ENCODE data around the gene FCHSD2. TPM values are rescaled to one million over a fixed set of nuclear protein-coding genes. Genes with fewer than 3 reads are reported as not detected.
"Not testable (repeated sequence)": the region's sequence is repeated elsewhere in the genome, so short reads cannot be mapped to it uniquely, and the experiment has no call there.

FCHSD2 gene
- polyA plus RNA-seq, 1 donor, result 48.4 TPM

DNA sequence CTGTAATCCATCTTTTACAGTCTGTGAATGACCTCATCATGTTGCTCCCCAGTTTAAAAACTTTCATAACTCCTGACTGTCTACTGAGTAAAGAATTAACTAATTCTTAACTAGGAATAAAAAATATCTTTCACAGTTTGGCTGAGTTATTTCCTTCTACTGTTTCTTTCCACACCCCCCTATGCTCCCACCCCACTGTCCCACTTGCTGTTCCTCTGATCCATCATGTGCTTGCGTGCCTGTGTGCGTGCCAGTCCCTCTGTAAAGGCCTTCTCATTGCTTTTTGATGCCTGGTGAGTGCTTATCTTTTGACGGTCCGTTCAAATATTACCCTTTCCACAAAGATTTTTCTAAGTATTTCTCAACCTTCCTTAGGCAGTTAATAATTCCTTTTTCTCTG is 272.3 kb downstream of the FCHSD2 start:
- DNase-seq, result no peak

DNA sequence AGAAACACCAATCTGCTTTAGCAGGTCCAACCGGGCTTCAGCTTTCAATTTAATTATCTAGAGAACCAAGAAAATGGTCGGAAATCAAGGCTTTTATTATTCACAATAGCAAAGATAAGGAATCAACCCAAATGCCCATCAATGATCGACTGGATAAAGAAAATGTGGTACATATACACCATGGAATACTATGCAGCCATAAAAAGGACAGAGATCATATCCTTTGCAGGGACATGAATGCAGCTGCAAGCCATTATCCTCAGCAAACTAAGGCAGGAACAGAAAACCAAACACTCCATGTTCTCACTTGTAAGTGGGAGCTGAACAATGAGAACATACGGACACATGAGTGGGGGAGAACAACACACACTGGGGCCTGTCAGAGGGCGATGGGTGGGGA is 274.1 kb downstream of the FCHSD2 start:
- DNase-seq, result no peak

DNA sequence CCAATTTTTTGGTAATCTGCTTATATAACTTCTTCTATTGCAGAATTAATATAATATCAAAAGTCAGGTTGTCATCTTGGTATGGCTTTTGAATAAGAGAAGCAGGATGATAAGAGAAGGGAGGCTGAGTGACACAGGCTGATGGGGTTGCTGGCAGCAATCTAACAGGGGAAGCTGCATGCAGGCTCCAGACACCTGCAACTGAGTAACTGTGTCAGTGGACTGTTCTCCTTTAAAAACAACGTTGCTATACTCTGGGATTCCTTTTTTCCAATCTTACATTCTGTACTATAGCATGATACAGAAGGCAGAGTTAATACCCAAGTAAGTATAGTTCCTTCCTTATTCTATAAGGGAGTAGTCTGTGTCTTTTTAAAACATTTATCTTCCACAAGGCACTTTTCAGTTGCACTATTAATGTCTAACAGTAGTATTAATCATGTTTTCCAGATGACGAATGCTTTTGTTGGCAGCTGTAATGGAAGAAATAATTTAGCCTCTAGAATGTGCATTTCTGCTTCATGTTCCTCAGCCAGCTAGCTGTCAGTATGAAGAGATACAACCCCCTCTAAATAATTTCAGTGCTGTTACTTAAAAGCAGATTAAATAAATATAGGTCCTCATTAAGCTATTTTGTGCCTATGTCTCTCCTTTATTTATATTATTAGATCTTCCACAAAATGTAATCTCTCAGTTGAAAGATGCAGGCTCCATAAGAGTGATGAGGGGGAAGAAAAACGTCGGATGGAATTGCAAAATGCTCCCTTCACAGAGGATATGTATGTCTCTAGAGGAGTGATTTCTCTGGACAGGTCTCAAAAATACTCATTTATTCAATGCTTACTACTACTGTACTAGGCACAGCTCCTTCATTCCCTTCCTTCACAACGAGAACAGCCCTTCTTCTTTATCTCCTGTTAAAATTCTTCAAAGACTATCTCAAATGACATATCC is 277.1 kb downstream of the FCHSD2 start:
- DNase-seq, result no peak

DNA sequence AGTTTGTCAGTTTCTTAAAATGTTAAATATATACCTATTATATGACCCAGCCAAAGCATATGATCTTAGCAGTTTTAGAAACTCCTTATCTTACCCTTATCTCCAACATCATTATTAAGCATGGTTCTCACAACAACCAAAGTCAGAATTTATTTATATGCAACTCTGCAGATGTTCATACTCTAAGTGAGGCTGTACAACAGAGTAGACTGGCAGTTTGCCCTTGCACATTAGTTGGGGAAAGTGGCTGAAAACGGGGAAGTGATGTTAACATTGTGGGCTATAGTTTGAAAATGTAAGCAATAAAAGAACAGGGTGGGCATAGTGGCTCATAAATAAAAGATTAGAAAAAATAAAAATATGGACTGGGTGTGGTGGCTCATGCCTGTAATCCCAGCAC is 278.2 kb downstream of the FCHSD2 start:
- DNase-seq, result no peak

DNA sequence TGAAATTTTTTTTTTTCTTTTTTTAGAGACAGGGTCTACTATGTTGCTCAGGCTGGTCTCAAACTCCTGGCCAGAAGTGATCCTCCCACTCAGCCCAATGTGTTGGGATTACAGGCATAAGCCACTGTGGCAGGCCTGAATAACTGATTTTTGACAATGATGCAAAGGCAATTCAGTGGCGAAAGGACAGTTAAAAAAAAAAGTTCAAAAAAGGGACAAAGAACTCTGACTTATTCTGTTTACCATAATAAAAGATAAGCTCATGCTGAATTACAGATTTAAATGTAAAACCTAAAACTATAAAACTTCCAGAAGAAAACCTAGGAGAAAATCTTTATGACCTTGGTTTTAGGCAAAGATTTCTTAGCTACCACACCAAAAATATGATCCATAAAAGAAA is 279.0 kb downstream of the FCHSD2 start:
- no peak for DNase-seq

DNA sequence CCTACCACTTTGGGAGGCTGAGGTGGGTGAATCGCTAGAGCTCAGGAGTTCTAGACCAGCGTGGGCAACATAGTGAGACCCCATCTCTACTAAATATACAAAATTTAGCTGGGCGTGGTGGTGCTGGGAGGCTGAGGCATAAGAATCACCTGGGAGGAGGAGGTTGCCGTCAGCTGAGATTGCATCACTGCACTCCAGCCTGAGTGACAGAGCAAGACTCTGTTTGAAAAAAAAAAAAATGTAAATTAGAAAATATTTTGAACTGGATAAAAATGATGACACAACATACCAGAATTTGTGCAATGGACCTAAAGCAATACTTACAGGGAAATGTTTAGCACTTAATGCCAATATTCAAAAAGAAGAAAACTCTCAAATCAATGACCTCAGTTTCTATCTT is 281.5 kb downstream of the FCHSD2 start:
- no peak for DNase-seq

DNA sequence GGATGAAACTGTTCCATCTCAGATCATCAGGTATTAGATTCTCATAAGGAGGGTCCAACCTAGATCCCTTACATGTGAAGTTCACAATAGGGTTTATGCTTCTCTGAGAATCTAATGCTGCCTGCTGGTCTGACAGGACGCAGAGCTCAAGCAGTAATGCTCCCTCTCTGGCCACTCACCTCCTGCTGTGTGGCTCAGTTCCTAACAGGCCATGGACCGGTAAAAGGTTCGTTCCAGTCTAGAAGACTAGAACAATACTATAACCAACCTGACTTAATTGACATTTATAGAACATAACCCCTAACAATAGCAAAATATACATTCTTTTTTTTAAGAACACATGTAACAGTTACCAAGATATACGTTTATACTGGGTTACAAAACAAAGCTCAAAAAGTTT is 282.1 kb downstream of the FCHSD2 start:
- no peak for DNase-seq

DNA sequence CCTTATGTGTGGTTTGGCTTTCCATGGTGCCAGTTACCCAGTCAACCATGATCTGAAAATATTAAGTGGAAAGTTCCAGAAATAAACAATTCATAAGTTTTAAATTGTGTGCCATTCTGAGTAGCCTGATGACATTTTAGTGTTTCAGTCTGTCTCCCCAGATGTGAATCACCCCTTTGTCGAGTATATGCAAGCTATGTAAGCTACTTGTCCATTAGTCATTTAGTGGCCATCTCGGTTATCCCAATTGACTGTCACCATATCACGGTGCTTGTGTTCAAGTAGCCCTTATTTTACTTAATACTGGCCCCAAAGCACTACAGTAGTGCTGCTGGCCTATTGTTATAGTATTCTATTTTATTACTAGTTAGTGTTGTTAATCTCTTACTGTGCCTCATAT is 283.0 kb downstream of the FCHSD2 start:
- DNase-seq, result no peak

DNA sequence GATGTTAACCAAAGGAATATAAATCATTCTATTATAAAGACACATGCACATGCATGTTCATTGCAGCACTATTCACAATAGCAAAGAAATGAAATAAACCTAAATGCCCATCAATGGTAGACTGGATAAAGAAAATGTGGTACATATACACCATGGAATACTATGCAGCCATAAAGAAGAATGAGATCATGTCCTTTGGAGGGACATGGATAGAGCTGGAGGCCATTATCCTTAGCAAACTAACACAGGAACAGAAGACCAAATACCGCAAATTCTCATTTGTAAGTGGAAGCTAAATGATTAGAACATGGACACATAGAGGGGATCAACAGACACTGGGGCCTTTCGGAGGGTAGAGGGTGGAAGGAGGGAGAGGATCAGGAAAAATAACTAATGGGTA is 283.9 kb downstream of the FCHSD2 start:
- not testable (repeated sequence) for DNase-seq

DNA sequence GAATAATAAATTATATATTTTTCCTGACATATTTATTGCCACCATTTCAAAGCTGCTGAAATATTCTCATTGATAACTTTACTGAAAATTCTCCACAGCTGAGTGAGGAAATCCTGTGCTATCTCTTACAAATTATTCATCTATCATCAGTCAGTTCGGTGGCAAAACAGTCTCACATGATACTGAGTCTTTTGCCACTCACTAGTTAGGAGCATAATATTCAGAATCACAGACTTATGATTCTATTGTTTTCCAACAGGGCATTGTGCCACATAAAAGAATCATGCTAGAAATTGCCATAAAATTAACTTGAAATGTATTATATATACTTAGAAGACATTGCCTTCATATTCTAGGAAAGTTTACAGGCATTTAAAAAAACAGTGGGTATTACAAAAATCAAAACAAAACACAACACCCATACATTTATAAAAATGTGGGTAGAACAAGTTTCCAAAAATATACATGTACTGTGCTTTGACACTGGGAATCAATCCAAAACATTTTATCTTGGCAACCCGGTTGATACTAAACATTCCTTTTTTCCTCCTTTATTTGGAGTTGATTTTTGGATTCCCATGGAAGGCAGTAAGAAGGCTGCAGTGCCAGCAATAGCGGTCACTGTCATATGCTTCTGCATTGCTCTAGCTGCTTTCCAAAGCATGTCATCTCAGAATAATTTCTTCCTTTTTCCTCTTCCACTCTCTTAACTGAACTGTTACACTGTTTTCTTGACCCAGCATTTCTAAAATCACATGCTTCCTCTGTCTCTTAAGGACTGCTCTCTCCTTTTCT is 285.4 kb downstream of the FCHSD2 start:
- no peak for DNase-seq

DNA sequence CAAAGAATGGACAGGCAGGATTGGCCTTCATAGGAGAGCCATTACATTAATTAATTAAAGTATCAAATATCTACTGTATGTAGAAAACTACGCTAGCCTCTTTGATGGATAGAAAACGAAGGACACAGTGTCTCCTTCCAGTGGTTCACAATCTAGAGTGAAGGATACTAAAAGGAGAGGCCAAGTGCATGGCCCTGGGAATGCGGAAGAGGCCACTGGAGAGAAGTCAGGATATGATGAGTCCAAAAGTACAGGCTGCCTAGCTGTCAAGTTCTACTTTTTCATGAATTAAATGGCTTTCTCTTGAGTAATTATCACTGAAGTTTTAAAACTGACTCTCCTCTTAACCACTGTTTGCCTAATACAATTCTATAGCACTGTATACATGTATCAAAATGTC is 286.1 kb downstream of the FCHSD2 start:
- no peak for DNase-seq

DNA sequence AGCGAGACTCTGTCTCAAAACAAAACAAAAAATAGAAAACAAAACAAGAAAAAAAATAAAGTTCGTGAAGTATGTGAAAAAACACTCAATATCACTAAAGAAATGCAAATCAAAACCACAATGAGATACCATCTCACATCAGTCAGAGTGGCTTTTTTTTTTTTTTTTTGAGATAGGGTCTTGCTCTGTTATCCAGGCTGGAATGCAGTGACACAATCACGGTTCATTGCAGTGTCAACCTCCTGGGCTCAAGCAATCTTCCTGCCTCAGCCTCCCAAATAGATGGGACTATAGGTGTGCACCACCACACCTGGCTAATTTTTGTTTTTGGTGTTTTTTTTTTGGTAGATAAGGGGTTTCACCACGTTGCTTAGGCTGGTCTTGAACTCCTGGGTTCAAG is 290.4 kb downstream of the FCHSD2 start:
- no peak for DNase-seq

DNA sequence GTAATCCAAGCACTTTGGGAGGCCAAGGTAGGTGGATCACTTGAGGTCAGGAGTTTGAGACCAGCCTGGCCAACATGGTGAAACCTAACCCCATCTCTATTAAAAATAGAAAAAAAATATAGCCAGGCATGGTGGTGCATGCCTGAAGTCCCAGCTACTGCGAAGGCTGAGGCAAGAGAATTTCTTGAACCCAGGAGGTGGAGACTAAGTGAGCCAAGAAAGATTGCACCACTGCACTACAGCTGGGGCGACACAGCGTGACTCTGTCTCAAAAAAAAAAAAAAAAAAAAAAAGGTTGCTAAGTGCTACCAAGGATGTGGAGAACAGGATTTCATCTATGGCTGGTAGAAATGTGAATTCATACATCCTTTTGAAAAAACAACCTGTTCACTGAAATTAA is 291.3 kb downstream of the FCHSD2 start:
- no peak for DNase-seq

DNA sequence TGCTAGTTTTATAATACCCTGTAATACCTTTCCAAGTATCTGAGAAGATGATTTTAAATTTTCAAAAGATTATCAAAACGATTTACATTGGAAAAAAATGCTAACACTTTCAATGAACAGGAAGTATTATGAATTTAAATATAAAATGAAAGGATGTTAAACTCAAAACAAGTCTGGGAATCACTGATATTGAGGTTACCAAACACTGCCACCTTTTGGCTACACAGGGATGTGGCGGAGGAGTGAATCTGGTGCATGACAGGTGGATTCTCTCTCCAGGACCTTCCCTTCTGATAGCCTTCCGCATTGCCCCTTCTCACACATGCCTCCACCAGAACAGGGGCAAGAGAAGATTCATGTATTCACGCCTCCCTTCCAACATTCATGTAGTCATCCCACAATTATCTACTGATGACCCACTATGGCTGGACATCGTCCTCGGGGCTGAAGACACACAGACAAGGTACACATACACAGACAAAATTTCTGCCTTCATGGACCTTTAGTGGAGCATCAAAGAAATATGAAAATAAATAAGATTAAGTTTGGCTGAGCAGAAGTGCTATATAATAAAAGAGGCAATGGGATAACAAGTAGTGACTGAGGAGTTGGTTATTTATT is 293.2 kb downstream of the FCHSD2 start:
- DNase-seq, result no peak

DNA sequence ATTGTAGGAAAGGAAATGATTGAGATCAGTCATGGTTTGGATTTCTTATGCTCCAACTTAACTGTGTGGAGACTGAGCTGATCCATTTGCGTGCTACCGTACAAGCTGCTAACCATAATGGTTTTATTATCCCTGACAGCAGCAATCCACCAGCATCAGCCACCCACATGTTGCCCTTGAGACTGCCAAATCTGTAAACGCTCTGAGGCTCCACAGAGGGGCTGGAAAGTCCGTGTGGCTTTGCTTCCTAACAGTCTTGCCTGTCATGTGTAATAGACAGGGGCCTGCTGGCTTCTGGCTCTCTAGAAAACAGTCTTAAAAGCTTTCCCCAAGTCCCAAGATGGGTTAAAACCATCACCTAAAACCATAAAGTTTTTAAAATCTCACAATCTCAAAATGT is 297.8 kb downstream of the FCHSD2 start:
- no peak for DNase-seq

DNA sequence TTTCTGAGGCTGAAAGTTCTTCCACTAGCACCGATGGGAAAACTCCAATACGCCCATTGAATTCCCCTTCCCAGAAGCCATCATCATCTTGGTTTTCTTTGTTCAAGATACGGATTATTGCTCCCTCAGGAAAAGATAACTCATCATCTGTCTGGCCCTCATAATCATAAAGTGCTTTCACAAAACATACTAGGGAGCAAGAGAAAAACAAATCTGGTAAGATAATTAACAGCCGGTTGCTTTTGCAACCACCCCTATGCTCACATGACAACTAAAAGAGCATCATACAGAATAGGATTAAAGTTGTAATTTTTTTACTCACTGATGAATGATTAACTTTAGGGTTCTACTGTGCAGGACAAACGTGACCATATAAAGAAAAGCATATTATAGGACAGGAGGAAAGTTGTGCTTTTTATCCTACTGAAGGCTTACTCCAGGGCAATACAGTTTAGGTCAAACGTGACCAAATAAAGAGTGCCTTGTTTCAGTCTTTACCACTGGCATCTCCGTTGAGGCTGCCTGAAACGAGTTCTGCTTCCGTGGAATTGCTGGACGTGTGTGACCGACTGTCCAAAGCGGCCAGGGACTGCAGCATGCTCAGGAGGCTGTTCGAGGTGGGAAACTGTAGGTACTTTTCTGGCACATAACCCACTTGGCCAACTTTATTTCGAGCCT is 299.3 kb downstream of the FCHSD2 start:
- DNase-seq, result no peak

DNA sequence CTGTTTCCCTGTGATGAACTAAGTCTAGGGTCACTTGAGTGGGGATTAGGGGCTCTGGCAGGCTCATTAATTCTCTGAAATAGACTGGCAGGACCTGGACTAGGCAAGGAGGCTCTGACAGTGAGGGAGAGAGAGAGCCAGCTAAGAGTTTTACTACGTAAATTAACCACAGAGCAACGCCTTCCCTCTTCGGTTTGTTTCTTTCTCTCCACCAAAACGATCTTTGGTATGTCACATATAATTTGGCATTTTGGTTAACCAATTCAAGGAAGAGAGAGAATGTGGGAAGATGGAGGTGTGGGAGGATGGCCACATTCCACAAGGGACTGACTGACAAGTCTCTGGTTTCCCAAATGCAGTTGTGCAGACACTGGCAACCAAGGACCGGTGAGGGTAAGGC is 300.0 kb downstream of the FCHSD2 start:
- DNase-seq, result no peak

DNA sequence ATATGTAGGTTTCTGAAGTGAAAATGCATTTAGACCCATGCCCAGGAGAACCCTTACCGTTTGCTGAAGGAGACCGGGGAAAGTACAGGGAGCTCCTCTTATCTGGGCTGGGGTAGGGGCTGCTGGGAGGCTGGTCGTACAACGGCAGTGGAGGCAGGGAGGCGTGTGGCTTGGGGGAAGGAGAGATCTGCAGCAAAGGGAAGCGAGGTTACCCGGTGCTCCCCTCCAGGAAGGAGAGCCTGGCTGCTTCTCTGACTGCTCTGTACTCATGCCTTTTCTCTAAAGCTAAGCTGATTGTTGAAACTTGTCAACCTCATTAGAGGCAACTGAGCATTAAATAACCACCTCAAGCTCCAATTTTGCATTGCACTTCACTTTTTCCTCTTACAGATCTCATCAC is 300.7 kb downstream of the FCHSD2 start:
- no peak for DNase-seq

DNA sequence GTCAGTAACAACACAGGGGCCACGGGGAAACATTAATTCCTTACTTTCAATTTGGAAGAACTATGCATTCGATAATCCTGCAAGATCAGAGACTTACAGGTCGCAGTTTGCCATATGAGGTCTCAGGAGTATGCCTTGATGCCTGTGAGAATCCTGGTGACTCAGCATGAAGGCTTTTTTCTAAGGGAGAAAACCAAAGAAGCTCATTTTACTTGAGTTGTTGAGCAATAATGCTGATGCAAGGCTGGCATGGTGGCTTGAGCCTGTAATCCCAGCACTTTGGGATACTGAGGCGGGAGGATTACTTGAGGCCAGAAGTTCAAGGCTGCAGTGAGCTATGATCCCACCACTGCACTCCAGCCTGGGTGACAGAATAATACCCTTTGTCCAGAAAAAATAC is 301.3 kb downstream of the FCHSD2 start:
- no peak for DNase-seq

DNA sequence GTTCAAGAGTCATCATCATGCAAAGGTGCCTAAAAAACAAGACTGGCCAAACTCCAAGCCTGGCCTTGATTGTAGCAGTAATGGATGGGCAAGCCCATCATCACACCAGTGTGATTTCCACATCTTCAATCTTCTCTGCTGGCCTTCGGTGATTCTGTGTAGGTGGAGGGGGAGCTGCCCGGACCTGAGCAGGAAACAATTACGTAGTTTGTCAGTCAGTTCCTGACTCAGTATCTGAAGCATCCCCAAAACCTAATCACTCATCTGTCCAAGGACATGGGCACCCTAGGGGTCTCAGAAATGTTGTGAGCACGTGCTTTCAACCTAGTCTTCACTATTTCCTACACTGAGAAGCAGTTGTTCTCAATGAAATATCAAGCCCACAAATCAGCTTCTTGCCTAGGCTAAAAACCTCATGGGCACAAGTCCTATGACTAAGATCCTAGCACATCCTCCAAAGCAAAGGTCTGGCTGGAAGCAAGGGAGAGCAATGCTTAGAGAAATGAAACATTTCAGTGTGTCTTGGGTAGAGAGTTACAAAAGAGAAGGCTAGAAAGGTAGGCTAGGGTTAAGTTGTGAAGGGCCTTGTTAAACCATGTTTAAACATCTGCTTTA is 303.3 kb downstream of the FCHSD2 start:
- no peak for DNase-seq

DNA sequence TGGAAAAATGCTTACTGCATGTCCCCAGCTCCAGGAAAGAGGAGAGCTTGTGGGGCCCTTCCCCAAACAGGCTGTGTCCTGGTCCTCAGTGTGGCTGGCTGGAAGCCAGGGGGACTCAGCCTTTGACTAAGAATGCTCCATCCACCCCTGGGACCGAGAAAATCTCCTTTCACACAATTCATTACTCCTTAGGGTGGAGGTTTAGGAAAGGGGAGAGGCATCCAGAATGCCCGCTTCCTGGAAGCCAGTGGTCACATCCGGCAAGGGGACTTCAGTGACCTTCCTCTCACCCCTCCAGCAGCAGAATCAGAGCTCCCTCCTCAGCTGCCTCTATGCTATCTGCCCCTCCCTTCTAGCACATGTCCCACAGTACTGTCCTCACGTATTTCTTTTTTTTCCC is 306.0 kb downstream of the FCHSD2 start:
- DNase-seq, result no peak

DNA sequence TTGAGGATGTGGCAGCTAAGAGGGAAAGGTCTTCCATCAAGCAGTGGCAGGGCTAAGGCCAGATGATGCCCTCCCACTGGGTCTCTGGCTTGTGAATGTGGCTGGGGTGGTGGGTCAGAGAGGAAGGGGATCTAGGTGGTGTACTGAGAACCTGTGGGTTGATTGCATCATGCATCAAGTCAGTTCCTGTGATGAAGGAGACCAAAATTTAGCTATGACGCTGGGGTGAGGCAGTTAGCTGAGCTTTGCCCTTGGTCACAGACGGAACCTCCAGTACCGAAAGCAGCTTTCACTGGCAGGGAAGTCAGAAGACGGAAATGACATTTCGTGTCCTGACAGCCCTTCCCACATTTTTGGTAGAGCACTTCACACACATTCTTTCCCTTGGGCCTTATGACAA is 307.2 kb downstream of the FCHSD2 start:
- no peak for DNase-seq

Data from left kidney (tissue), 2 donors.